MCF 10A (cell line): ENCODE measurements around the gene HSP90AA1. TPM values are rescaled to one million over a fixed set of nuclear protein-coding genes. Genes with fewer than 3 reads are reported as not detected.

ENCODE experiments used
- BruUV-seq: library from RNA; stranded (reverse); fragments of 400-500 nt; replicated peaks from 2 replicates; lab custom pipeline; 2021; lab: Mats Ljungman, UMichigan
- CTCF ChIA-PET: fragments of 300-600 bp; sonication (Branson Sonifier 250); formaldehyde crosslinking; extraction: SDS; loops from one replicate; lab custom pipeline; 2021; ENCODE audit warnings: antibody characterized with exemption, inconsistent platforms; lab: Yijun Ruan, JAX
- POLR2A ChIA-PET: fragments of 300-600, 350-650 bp; sonication (Branson Sonifier 250); formaldehyde crosslinking; extraction: SDS; loops from one replicate; lab custom pipeline; 2020; ENCODE audit warnings: antibody characterized with exemption, inconsistent platforms; lab: Yijun Ruan, JAX
- DNase-seq: peaks from one replicate; pipeline ENCODE4 v3.0.0-alpha.2; 2018; ENCODE audit not compliant: unreplicated experiment
- H3K27ac Mint-ChIP-seq: one replicate; pipeline ENCODE4 v1.8.0; 2022; ENCODE audit warnings: mild to moderate bottlenecking, low read depth, mixed read lengths; ENCODE audit not compliant: unreplicated experiment
- H3K27me3 Mint-ChIP-seq: one replicate; pipeline ENCODE4 v1.8.0; 2022; ENCODE audit warnings: mixed read lengths; ENCODE audit not compliant: insufficient read depth, unreplicated experiment
- H3K36me3 Mint-ChIP-seq: one replicate; pipeline ENCODE4 v1.8.0; 2022; ENCODE audit warnings: mild to moderate bottlenecking, moderate library complexity, mixed read lengths; ENCODE audit not compliant: insufficient read depth, unreplicated experiment
- H3K4me1 Mint-ChIP-seq: one replicate; pipeline ENCODE4 v1.8.0; 2022; ENCODE audit warnings: mixed read lengths; ENCODE audit not compliant: insufficient read depth, unreplicated experiment
- H3K4me3 Mint-ChIP-seq: one replicate; pipeline ENCODE4 v1.8.0; 2022; ENCODE audit warnings: mild to moderate bottlenecking, moderate library complexity, mixed read lengths; ENCODE audit not compliant: unreplicated experiment
- H3K9me3 Mint-ChIP-seq: one replicate; pipeline ENCODE4 v1.8.0; 2022; ENCODE audit warnings: mixed read lengths; ENCODE audit not compliant: unreplicated experiment
- intact Hi-C: fragments of 100-400 bp; cut with micrococcal nuclease; formaldehyde crosslinking; loops from 2 replicates; pipeline ENCODE4 v1.14.1; 2022
- total RNA-seq: library from RNA; stranded (reverse); gene quantifications from 2 replicates; pipeline ENCODE4 v1.2.3, GENCODE V29; 2022
- TF ChIP-seq, protein P1 (sequence below): fragments of 200-600 bp; IDR thresholded peaks from one replicate; pipeline ENCODE4 v1.8.0; 2022; ENCODE audit warnings: antibody characterized with exemption, mild to moderate bottlenecking; ENCODE audit not compliant: unreplicated experiment

The HSP90AA1 gene
- total RNA-seq, 1 experiment from 2014 or later: 296 TPM

DNA sequence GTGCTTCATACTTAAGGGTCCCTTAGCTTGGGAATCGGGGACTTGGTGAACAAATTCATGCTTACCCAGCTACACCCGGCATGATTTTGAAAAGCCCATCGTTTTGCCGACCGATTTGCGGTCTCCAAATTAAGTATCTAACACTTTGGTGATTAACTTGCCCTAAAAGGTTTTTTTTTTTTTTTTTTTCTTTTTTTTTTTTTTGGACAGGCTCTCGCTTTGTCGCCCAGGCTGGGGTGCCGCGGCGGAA lies 843 bp upstream of the HSP90AA1 start:
- ChIA-PET CTCF (interaction anchor here (0.6 to 2.1 kb wide), 5 partner anchors 9 to 229 kb away, joined by 3 to 17 read pairs (median 3); no protein-coding TSS in a partner anchor), POLR2A (interaction anchor here (0.5 to 1.6 kb wide), 16 partner anchors 9 to 365 kb away, joined by 3 to 10 read pairs (median 4); partner anchors contain the start of gene WDR20)
- Mint-ChIP-seq H3K4me1 (peaks cover 30% of the 10 kb centered on the region), H3K27me3 (no peaks in the 10 kb centered on the region), H3K4me3 (peak overlapping the region; percentile 63), H3K36me3 (peaks cover 39% of the 10 kb centered on the region), H3K9me3 (no peaks in the 10 kb centered on the region), H3K27ac (peak overlapping the region; percentile 92)
- TSS peak; percentile 71 for BruUV-seq
- DNase-seq: no peak
- TF ChIP-seq, protein P1, sequence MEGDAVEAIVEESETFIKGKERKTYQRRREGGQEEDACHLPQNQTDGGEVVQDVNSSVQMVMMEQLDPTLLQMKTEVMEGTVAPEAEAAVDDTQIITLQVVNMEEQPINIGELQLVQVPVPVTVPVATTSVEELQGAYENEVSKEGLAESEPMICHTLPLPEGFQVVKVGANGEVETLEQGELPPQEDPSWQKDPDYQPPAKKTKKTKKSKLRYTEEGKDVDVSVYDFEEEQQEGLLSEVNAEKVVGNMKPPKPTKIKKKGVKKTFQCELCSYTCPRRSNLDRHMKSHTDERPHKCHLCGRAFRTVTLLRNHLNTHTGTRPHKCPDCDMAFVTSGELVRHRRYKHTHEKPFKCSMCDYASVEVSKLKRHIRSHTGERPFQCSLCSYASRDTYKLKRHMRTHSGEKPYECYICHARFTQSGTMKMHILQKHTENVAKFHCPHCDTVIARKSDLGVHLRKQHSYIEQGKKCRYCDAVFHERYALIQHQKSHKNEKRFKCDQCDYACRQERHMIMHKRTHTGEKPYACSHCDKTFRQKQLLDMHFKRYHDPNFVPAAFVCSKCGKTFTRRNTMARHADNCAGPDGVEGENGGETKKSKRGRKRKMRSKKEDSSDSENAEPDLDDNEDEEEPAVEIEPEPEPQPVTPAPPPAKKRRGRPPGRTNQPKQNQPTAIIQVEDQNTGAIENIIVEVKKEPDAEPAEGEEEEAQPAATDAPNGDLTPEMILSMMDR: no peak
- intact Hi-C loops: loop anchor here (2.0 kb wide), 1 partner anchor 229 kb away; no protein-coding TSS in a partner anchor

DNA sequence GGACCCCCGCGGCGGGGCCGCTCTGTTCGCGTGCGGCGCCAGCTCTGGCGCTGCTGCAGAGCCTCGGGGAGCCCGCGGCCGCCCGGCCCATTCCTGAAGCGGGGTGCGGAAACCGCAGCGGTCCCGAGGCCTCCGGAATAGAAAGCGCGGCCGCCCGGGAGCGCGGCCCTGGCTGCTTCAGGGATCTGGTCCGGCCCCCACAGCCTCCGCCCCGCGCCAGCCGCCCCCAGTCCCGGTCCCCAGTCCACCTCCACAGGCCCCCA lies 204 bp downstream of the HSP90AA1 start:
- ChIA-PET CTCF (no interaction called here), POLR2A (interaction anchor here (1.3 to 3.0 kb wide), 4 partner anchors 31 to 218 kb away, joined by 3 to 22 read pairs (median 6); partner anchors contain the start of genes DYNC1H1, MOK and WDR20)
- no TSS peak for BruUV-seq
- Mint-ChIP-seq H3K27me3 (no peaks in the 10 kb centered on the region), H3K4me3 (peak overlapping the region; percentile 63), H3K27ac (peak overlapping the region; percentile 92), H3K36me3 (peaks cover 50% of the 10 kb centered on the region), H3K4me1 (peaks cover 31% of the 10 kb centered on the region), H3K9me3 (no peaks in the 10 kb centered on the region)
- intact Hi-C loops: loop anchor here (2.0 kb wide), 1 partner anchor 230 kb away; no protein-coding TSS in a partner anchor
- TF ChIP-seq, protein P1: no peak
- DNase-seq: no peak

DNA sequence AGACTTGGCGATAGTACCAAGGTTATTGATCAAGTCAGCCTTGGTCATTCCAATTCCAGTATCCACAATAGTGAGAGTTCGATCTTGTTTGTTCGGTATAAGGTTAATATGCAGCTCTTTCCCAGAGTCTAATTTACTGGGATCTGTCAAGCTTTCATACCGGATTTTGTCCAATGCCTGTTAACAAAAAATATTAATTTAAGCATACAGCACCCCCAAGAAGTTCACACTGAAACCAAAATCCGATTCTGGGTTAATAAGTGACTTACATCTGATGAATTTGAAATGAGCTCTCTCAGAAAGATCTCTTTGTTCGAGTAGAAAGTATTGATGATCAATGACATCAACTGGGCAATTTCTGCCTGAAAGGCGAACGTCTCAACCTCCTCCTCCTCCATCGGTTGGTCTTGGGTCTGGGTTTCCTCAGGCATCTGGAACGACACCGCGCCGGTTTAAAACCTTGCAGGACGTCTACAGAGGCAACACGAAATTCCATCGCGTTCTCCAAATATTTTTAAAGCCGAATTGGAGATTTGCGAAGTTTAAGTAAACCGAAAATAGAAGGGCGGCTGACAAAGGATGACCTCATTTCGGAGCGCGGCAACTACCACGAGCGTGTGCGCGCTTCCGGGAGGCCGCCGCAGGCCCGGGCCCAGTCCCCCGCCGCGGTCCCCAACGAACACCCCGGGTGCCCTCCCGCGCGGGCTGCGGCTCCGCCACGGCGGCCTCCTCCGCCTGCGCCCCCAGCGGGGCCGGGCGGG lies 716 bp downstream of the HSP90AA1 start:
- no peaks in the 10 kb centered on the region for H3K27me3 Mint-ChIP-seq
- ChIA-PET CTCF (interaction anchor here (3.0 kb wide), 1 partner anchor 10 kb away, joined by 11 read pairs; no protein-coding TSS in a partner anchor), POLR2A (interaction anchor here (0.6 to 3.0 kb wide), 10 partner anchors 10 to 626 kb away, joined by 3 to 22 read pairs (median 4); partner anchors contain the start of genes DYNC1H1, MOK and WDR20)
- DNase-seq: peak; percentile 46
- intact Hi-C loops: loop anchor here (2.0 kb wide), 1 partner anchor 231 kb away; no protein-coding TSS in a partner anchor
- H3K36me3 Mint-ChIP-seq: peaks cover 55% of the 10 kb centered on the region
- peaks cover 31% of the 10 kb centered on the region for H3K4me1 Mint-ChIP-seq
- H3K4me3 Mint-ChIP-seq: peak overlapping the region; percentile 63
- no TSS peak for BruUV-seq
- TF ChIP-seq, protein P1: no peak
- no peaks in the 10 kb centered on the region for H3K9me3 Mint-ChIP-seq
- H3K27ac Mint-ChIP-seq: peak overlapping the region; percentile 92

DNA sequence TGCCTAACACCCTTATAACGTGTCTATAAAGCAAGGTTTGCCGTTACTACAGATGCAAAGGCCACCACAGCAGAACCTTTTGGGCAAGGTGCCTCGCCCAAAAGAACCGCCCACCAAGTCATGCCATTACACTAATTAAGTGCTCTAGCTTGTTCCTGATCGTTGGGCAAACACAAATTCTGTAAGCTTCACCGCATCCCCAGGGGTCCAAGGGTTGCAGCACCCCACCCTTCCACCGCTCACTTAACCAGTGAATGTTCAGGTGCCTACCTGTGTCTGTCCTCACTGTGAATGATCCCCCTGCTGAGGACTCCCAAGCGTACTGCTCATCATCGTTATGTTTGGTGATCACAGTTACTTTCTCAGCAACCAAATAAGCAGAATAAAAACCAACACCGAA lies 1.4 kb downstream of the HSP90AA1 start:
- TF ChIP-seq, protein P1: no peak
- H3K27ac Mint-ChIP-seq: peak overlapping the region; percentile 92
- no peaks in the 10 kb centered on the region for H3K27me3 Mint-ChIP-seq
- intact Hi-C loops: no loop called here
- DNase-seq: peak; percentile 32
- no TSS peak for BruUV-seq
- peak overlapping the region; percentile 63 for H3K4me3 Mint-ChIP-seq
- no peaks in the 10 kb centered on the region for H3K9me3 Mint-ChIP-seq
- ChIA-PET CTCF (interaction anchor here (0.6 to 3.0 kb wide), 3 partner anchors 11 to 230 kb away, joined by 3 to 11 read pairs (median 3); no protein-coding TSS in a partner anchor), POLR2A (interaction anchor here (0.8 to 3.0 kb wide), 9 partner anchors 9 to 219 kb away, joined by 3 to 22 read pairs (median 4); partner anchors contain the start of genes DYNC1H1, MOK and WDR20)
- peaks cover 31% of the 10 kb centered on the region for H3K4me1 Mint-ChIP-seq
- peaks cover 61% of the 10 kb centered on the region for H3K36me3 Mint-ChIP-seq
